NCI-H187 (cell line): ENCODE measurements around the gene NUTM2A.
"Not testable (repeated sequence)": the region's sequence is repeated elsewhere in the genome, so short reads cannot be mapped to it uniquely, and the experiment has no call there.

ENCODE experiments used
- DNase-seq, 2 experiments: peaks; one replicate each; lab custom pipeline; 2025; lab: John Stamatoyannopoulos, UW

Gene NUTM2A

GRCh38 chr10:87225148-87225547 is at the start of gene NUTM2A:
TSS of gene NUTM2A (plus strand) at chr10:87225448. CDS start at chr10:87225831, 383 bp downstream.
- DNase-seq = not testable (repeated sequence)

- DNase-seq = not testable (repeated sequence)
Observed at GRCh38 chr10:87177587-87177986, 47.7 kb upstream of the NUTM2A start.

- DNase-seq = not testable (repeated sequence)
Observed at GRCh38 chr10:87184421-87184820, 40.8 kb upstream of the NUTM2A start.

GRCh38 chr10:87186016-87186415 is 39.2 kb upstream of the NUTM2A start:
- not testable (repeated sequence) for DNase-seq

- DNase-seq = not testable (repeated sequence)
Observed at GRCh38 chr10:87187573-87187972, 37.7 kb upstream of the NUTM2A start.

GRCh38 chr10:87191841-87192240 is 33.4 kb upstream of the NUTM2A start:
- DNase-seq = not testable (repeated sequence)

- DNase-seq = not testable (repeated sequence)
Observed at GRCh38 chr10:87200924-87201323, 24.3 kb upstream of the NUTM2A start.

- DNase-seq = not testable (repeated sequence)
Observed at GRCh38 chr10:87204801-87205200, 20.4 kb upstream of the NUTM2A start.

- DNase-seq = not testable (repeated sequence)
Observed at GRCh38 chr10:87206922-87207321, 18.3 kb upstream of the NUTM2A start.

GRCh38 chr10:87210309-87210708 is 14.9 kb upstream of the NUTM2A start:
- DNase-seq = not testable (repeated sequence)

- DNase-seq = not testable (repeated sequence)
Observed at GRCh38 chr10:87211848-87212247, 13.4 kb upstream of the NUTM2A start.

- not testable (repeated sequence) for DNase-seq
Observed at GRCh38 chr10:87213150-87213765, 12.0 kb upstream of the NUTM2A start.

- not testable (repeated sequence) for DNase-seq
Observed at GRCh38 chr10:87213806-87214205, 11.4 kb upstream of the NUTM2A start.

- DNase-seq = not testable (repeated sequence)
Observed at GRCh38 chr10:87216120-87216519, 9.1 kb upstream of the NUTM2A start.

GRCh38 chr10:87219370-87219769 is 5.9 kb upstream of the NUTM2A start:
- DNase-seq = not testable (repeated sequence)

GRCh38 chr10:87222789-87223188 is 2.5 kb upstream of the NUTM2A start:
- not testable (repeated sequence) for DNase-seq

- not testable (repeated sequence) for DNase-seq
Observed at GRCh38 chr10:87228247-87228646, 3.0 kb downstream of the NUTM2A start.

- DNase-seq = not testable (repeated sequence)
Observed at GRCh38 chr10:87229211-87229610, 4.0 kb downstream of the NUTM2A start.

GRCh38 chr10:87234854-87235253 is 9.6 kb downstream of the NUTM2A start:
- DNase-seq = not testable (repeated sequence)

- DNase-seq = not testable (repeated sequence)
Observed at GRCh38 chr10:87237244-87237643, 12.0 kb downstream of the NUTM2A start.

- not testable (repeated sequence) for DNase-seq
Observed at GRCh38 chr10:87239346-87239808, 14.1 kb downstream of the NUTM2A start.

GRCh38 chr10:87242192-87242591 is 16.9 kb downstream of the NUTM2A start:
- DNase-seq = not testable (repeated sequence)

GRCh38 chr10:87247335-87247734 is 22.1 kb downstream of the NUTM2A start:
- DNase-seq = not testable (repeated sequence)
